ENCODE data around the gene UBR2. TPM values are rescaled to one million over a fixed set of nuclear protein-coding genes. Genes with fewer than 3 reads are reported as not detected.

UBR2 gene
- total and polyA plus RNA-seq, 12 donors: 11.4 to 46.9 (median 30.2) TPM

DNA sequence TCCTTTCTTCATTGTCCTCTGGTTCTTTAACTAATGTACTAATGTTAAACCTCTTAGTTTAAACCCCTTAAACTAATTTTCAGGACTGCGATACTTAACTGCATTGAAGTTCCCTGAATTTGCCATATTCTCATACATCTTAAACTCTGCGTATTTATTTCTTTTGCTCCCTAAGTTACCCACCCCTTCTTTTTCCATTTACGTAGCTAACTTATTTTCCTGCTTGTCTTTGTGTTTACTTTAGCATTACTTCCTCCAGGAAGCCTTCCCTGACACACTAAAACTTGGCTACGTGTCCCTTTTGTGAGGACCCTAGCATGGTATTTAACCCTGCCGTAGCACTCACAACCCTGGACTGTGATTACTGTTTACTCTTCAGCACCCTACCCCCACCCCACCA lies 79.0 kb downstream of the UBR2 start:
- TF ChIP-seq CTCF (IDR thresholded peaks at IDR 0.05): no peak
- TF ChIP-seq POLR2A (IDR thresholded peaks at IDR 0.05): no peak
- WGBS, 4 donors: 91 to 97% (median 94%) methylated on average over 5 of the region's 5 CpGs
- H3K4me3 ChIP-seq: no peak overlapping the region
- no peak overlapping the region for H3K27ac ChIP-seq
- DNase-seq: no peak
- H3K27me3 ChIP-seq: no peaks in the 10 kb centered on the region
- no peaks in the 10 kb centered on the region for H3K4me1 ChIP-seq (replicated peaks in 1 of 2)
- H3K9me3 ChIP-seq (replicated peaks in 1 of 3): no peaks in the 10 kb centered on the region
- intact Hi-C loops (cut with DNase I): no loop called here
- peaks cover 0 to 79% of the 10 kb centered on the region in 2 donors for H3K36me3 ChIP-seq (replicated peaks in 1 of 2)

GRCh38 chr6:42644211-42644610 lies 80.4 kb downstream of the UBR2 start:
- H3K4me3 ChIP-seq: no peak overlapping the region
- no peaks in the 10 kb centered on the region for H3K4me1 ChIP-seq (replicated peaks in 1 of 2)
- no peaks in the 10 kb centered on the region for H3K27me3 ChIP-seq
- TF ChIP-seq CTCF (IDR thresholded peaks at IDR 0.05) (no peak), POLR2A (IDR thresholded peaks at IDR 0.05) (no peak)
- no peak overlapping the region for H3K27ac ChIP-seq
- no peaks in the 10 kb centered on the region for H3K9me3 ChIP-seq (replicated peaks in 1 of 3)
- peaks cover 0 to 84% of the 10 kb centered on the region in 2 donors for H3K36me3 ChIP-seq (replicated peaks in 1 of 2)
- intact Hi-C loops (cut with DNase I): no loop called here
- 81 to 90% (median 82%) methylated on average over 3 of the region's 3 CpGs for WGBS, 4 donors
- DNase-seq: no peak

- intact Hi-C loops (cut with DNase I): no loop called here
- no peak for TF ChIP-seq CTCF (IDR thresholded peaks at IDR 0.05)
- H3K4me3 ChIP-seq: no peak overlapping the region
- H3K9me3 ChIP-seq (replicated peaks in 1 of 3): no peaks in the 10 kb centered on the region
- 84 to 87% (median 87%) methylated on average over 5 of the region's 5 CpGs for WGBS, 4 donors
- H3K27ac ChIP-seq: no peak overlapping the region
- peaks cover 0 to 91% of the 10 kb centered on the region in 2 donors for H3K36me3 ChIP-seq (replicated peaks in 1 of 2)
- H3K4me1 ChIP-seq (replicated peaks in 1 of 2): no peaks in the 10 kb centered on the region
- H3K27me3 ChIP-seq: no peaks in the 10 kb centered on the region
- no peak for DNase-seq
Observed at GRCh38 chr6:42652024-42652746, 88.4 kb downstream of the UBR2 start.

DNA sequence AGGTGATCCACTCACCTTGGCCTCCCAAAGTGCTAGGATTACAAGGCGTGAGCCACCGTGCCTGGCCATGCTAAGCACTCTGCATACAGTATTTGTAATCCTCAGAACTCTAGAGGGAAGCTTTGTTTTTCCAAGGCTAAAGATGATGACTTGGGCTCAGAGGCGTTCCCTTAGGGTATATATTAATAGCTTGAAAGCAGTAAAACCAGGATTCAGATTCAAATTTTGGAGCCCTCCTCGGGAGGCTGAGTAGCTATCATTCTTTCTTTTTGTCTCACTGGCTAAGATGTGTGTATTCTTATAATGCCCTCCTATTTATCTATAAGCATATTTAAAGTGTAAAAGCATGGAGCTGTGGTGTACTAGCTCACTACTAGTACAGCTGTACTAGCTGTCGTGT lies 90.0 kb downstream of the UBR2 start:
- H3K4me3 ChIP-seq: no peak overlapping the region
- no peak overlapping the region for H3K27ac ChIP-seq
- intact Hi-C loops (cut with DNase I): no loop called here
- no peaks in the 10 kb centered on the region for H3K9me3 ChIP-seq (replicated peaks in 1 of 3)
- H3K27me3 ChIP-seq: no peaks in the 10 kb centered on the region
- H3K4me1 ChIP-seq (replicated peaks in 1 of 2): no peaks in the 10 kb centered on the region
- DNase-seq: no peak
- TF ChIP-seq CTCF (IDR thresholded peaks at IDR 0.05): no peak
- no peak for TF ChIP-seq POLR2A (IDR thresholded peaks at IDR 0.05)
- WGBS, 4 donors: 87 to 93% (median 91%) methylated on average over 5 of the region's 5 CpGs
- peaks cover 0 to 91% of the 10 kb centered on the region in 2 donors for H3K36me3 ChIP-seq (replicated peaks in 1 of 2)

Measured in adrenal gland (tissue), 12 donors.